NCI-H526 (cell line): ENCODE data around the gene GK2.
A peak's percentile ranks its signal among the peaks of the same experiment; 100 is the strongest.

Source experiments
- DNase-seq, 2 experiments: peaks; one replicate each; lab custom pipeline; 2025; lab: John Stamatoyannopoulos, UW

GK2 gene

DNA sequence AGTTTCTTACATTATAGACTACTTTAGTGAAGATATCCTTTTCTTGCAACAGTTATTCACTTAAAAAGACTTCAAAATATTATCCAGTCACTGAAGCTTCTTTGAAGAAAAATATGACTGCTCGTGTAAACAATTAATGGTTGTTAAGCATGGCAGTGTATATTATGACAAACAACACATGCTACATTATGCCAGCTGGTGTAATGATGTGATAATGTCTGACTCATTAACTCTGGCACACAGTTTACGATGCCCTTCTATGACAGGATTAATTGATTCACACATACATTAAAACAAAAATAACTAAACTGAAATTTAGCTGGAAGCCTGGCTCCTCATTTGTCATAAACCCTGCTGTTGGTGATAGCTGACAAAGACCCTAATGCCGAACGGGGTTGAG, 22.4 kb downstream of the GK2 start:
- no peak for DNase-seq

DNA sequence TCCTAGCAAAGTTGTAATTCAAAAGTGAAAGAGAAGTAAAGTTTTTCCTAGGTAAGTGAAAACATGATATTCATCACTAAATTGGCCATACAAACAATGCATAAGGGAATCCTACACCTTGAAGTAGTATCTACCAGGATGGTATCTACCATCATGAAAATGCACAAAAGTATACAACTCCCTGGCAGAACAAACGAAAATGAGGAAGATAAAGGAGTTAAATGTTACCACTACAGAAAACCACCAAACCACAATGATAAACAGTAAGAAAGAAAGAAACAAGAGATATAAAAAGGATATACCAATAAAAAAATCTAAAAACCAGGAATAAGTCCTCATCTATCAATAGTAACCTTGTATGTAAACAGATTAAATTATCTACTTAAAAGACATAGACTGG, 26.9 kb downstream of the GK2 start:
- DNase-seq, result no peak

DNA sequence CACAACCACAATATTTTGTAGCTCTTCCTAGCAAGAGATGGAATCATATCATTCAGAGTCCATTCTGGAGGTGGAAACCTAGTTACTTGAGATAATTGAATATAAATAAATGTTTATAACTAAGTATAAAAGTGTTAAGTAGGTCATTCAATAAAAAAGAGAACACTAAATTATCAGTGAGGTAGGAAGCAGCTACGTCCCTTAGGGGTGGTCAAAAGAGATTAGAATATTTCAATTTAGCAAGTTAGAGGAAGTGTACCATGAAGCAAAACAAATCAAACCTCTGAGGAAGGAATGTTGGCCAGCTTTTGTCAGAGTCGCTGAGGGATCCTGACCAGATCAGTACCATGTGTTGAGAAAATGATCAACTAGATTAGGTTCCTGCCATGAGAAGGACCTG, 38.0 kb downstream of the GK2 start:
- no peak for DNase-seq

DNA sequence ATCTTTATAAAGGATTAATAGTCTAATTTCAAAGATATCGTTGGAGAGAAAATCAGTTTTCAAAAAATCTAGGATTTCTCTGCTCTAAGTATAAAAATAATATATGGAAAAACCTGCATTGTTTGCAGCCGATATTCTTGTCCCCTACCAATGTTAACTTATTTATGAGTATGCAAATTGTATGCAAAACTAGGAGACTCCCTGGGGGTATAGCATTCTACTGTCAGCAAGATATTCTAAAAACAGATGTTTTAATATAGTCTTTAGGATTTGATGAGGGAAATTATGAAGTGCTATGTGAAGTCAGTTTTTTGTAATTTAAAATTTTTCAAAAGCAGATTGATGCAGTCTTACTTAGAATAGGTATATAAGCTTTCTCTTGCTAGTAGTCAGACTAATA, 40.9 kb downstream of the GK2 start:
- DNase-seq, result peak in 1 of 2 experiments; percentile 66

DNA sequence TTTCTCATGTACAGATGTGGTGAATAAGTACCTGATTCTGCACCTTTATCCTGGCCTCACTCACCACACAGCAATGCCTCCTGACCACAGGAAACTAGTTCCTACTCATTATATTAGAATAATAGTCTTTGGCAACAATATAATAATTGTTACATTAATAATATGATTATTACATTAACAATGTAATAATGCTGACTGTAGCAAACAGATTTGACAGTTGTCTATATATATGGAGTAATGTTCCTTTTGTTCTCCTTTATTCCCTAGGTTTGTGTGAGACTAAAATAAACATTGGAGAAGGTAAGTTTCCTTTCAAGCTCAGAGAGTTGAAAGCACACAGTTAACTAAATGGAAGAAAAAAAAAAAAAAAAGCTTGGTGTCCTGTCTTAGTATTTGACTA, 41.6 kb downstream of the GK2 start:
- no peak for DNase-seq

DNA sequence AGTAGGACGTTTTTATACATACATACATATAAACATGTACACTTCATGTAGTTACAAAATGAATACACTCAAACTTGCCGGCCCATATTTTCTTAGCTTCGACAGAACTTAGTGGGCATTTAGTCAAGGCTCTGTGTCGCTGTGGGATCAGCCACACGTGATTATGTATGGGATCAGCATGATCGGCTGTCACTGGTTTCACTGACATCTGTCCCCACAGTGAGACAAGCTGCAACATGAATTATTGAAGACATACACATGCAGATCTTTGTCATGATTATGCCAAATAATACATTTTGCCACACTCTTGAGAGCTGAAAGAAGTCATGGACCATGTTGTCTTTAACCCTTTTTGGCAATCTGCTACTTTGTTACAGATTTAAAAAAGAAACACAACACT, 44.0 kb downstream of the GK2 start:
- no peak for DNase-seq

DNA sequence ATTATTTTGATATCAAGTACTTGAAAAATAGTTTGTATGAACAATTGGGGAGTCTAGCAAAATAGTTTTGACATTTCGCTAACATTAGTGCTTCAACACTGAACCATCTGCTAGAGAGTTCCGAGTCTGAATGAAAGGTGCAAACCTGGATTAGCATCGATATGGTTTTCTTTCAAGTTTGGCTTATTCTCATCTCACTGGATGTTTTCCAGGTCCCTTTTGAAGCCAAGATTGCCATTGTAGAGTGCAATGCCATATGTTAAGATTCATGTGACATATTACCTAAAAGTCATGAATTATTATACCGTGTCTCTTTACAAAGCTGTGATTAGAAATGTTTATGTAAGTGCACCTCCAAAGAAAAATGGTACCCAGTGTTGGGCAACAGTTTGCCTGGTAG, 45.4 kb downstream of the GK2 start:
- DNase-seq, result no peak

DNA sequence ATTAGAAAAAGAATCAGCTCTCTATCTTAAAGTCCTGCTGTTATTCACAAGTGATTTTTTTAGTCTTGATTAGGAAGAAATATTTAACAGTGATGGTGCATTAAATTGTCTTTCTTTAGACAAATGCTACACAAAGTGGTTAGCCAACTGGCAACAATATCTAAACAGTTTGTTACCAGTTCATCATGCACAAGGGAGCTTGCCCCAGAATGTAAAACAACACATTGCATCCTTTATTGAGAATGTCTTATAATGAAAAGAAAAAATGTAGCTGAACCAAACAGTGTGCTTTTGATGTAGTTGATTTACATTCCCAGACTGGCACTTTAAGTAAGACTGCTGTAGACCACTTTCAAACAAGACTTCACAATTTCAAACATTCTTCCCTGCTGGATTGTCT, 48.0 kb downstream of the GK2 start:
- DNase-seq, result no peak

DNA sequence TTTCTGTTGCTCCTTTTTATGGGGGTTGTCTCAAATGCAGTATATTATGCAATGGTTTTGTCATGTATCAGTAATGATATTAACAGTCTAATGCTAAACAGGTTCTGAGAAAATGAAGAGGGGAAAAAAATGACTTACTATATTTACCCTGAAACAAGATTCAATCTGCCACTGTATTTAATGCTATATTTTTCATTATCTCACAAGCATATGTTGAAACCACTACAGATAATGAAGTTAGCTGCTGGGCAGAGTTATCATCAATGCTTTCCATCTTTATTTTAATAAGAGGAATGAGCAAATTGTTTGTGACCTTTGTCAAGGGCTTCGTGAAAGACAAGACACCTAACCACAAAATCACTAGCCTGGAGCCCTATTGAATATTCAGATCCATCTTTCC, 49.6 kb downstream of the GK2 start:
- peak; percentile 55 to 56 for DNase-seq

DNA sequence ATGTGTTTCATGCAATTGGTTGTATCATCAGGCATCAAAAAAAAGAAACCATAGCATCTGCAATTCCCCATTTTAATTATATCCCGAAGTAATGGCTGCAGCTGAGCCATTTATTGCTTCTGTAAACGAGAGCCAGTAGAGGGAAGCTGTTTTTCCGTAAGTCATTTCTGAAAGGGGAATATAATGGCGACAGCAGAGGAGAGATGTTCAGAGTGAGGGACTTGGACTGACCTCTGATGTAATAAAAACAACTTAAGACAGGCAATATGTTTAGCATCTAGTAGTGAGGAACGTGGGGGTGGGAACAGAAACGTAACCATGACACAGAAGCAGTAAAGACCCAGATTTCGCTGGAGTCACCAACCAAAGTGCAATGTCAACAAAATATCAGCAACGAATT, 50.7 kb downstream of the GK2 start:
- DNase-seq, result no peak
